Endothelial cell (in vitro differentiated cells): ENCODE results near the gene CCDC9B. TPM values are rescaled to one million over a fixed set of nuclear protein-coding genes. Genes with fewer than 3 reads are reported as not detected.

Experiments used
- DNase-seq: peaks from one replicate; pipeline ENCODE4 v3.0.0; 2021; ENCODE audit warnings: low spot score
- H3K27ac Mint-ChIP-seq: one replicate; pipeline ENCODE4 v1.8.0; 2021; ENCODE audit warnings: mixed read lengths, inconsistent platforms; ENCODE audit not compliant: unreplicated experiment
- H3K27me3 Mint-ChIP-seq: one replicate; pipeline ENCODE4 v1.8.0; 2021; ENCODE audit warnings: mild to moderate bottlenecking, moderate library complexity, mixed read lengths, inconsistent platforms; ENCODE audit not compliant: unreplicated experiment
- H3K36me3 Mint-ChIP-seq: one replicate; pipeline ENCODE4 v1.8.0; 2021; ENCODE audit warnings: mild to moderate bottlenecking, low read depth, mixed read lengths, inconsistent platforms; ENCODE audit not compliant: unreplicated experiment
- H3K4me1 Mint-ChIP-seq: one replicate; pipeline ENCODE4 v1.8.0; 2021; ENCODE audit warnings: mild to moderate bottlenecking, mixed read lengths, inconsistent platforms; ENCODE audit not compliant: unreplicated experiment
- H3K4me3 Mint-ChIP-seq: one replicate; pipeline ENCODE4 v1.8.0; 2021; ENCODE audit warnings: mild to moderate bottlenecking, mixed read lengths, inconsistent platforms; ENCODE audit not compliant: unreplicated experiment
- H3K9me3 Mint-ChIP-seq: one replicate; pipeline ENCODE4 v1.8.0; 2021; ENCODE audit warnings: mixed read lengths, inconsistent platforms; ENCODE audit not compliant: unreplicated experiment
- CTCF ChIP-seq: fragments of 200-600 bp; sonication (generic); IDR thresholded peaks from one replicate; pipeline ENCODE4 v1.5.0; 2021; ENCODE audit warnings: antibody characterized with exemption; ENCODE audit not compliant: unreplicated experiment
- total RNA-seq: library from RNA; stranded (reverse); fragmentation: NEBNext Ultra II Directional; extraction: Animal tissue kit (Norgen Biotek cat#: 25700); gene quantifications from one replicate; pipeline ENCODE4 v1.2.1, GENCODE V29; 2021; ENCODE audit not compliant: unreplicated experiment

Gene CCDC9B
- total RNA-seq, 1 donor from 2014 or later, result 0.92 TPM

DNA sequence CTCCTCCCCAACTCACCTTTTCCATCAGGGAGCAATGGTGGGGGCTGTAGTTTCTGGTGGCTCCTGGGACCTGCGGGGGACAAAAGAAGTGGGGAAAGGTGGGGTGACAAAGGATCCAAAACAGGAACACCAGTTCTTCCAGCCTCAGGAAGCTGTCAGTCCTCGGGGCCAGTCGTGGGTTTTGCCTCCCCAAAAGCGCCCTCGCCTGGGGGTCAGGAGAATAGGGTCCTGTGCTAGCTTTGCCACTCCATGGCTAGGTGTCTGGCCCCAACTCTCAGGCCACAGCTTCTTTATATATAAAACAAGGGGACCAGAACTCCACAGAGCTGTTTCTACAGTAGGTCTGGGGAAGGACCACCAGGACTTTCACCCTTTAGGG, 4.0 kb downstream of the CCDC9B start:
- Mint-ChIP-seq H3K4me3 (no peak overlapping the region), H3K27ac (no peak overlapping the region), H3K36me3 (no peaks in the 10 kb centered on the region), H3K9me3 (no peaks in the 10 kb centered on the region), H3K27me3 (peaks cover 10% of the 10 kb centered on the region), H3K4me1 (peaks cover 27% of the 10 kb centered on the region)
- peak; percentile 43 for DNase-seq
- no peak for TF ChIP-seq CTCF

- no peaks in the 10 kb centered on the region for H3K36me3 Mint-ChIP-seq
Observed at GRCh38 chr15:40335938-40336743, 4.6 kb downstream of the CCDC9B start.

DNA sequence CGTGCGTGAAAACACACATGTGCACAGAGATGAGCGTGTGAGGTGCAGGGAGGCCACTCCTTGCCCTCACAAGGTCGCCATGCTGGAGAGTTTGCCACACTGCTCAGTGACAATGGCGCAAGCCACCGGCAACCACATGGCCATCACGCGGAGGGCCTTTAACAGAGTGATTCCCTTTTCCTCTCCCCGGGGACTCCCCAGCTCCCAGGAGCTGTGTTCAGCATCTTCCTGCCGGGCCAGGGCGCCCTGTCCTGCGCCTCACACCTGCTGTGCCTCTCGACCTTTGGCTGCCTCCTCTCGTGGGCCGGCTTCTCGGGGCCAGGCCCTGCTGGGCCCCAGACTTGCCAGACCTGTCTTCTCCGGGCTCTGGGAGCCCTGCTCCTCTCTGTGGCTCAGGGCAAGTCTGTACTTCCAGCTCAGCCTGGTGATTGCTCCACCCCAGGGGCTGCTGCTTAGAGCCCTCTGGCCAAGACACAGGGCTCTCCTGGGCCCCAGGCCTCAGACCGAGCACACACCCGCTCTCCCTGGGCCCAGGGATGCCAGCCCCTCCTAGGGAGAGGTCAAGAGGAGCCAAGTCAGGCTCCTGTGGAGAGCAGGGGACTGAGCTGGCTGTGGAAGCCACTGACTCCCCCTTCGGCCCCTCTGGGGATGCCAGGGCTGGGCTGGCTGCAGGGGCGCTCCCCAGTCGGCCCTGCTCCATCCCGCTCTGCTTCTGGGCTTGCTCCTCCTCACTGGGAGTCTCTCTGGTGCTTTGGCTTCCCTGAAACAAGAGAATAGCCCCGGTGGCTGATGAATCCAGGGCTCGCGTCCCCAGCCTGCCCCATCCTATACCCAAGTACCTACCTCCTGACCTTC, 5.6 kb downstream of the CCDC9B start:
- no peak for DNase-seq

More at GRCh38 chr15:40335938-40336743, 4.6 kb downstream of the CCDC9B start:
- no peak for TF ChIP-seq CTCF
- Mint-ChIP-seq H3K9me3 (no peaks in the 10 kb centered on the region), H3K27me3 (peaks cover 10% of the 10 kb centered on the region), H3K27ac (no peak overlapping the region), H3K4me1 (peaks cover 27% of the 10 kb centered on the region), H3K4me3 (peak overlapping the region; percentile 7)
- no peak for DNase-seq

DNA sequence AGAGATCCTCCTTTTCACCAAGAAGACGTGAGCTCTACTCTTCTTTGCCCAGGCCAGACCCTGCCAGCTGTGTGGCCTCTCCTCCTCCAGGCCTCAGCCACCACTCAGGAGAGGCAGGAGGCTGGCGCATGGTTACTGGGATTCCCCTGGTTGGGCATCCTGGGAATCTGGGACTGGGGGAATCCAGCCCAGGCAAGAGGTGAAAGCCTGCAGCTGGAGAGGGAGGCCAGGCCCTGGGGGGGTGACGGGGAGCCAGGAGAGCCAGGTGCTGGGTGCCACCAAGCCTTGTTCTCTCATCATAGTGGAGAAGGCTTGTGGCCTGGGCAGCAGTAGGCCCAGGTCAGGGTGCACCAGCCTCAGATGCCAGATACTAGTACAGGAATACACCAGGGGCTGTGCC, 6.2 kb downstream of the CCDC9B start:
- Mint-ChIP-seq H3K4me1 (peaks cover 40% of the 10 kb centered on the region), H3K4me3 (peak overlapping the region; percentile 63), H3K36me3 (no peaks in the 10 kb centered on the region), H3K27ac (peak overlapping the region; percentile 92), H3K9me3 (no peaks in the 10 kb centered on the region), H3K27me3 (peaks cover 10% of the 10 kb centered on the region)
- no peak for DNase-seq
- TF ChIP-seq CTCF, result no peak

More for the DNA sequence above, 5.6 kb downstream of the CCDC9B start:
- Mint-ChIP-seq H3K4me3 (peak overlapping the region; percentile 7), H3K9me3 (no peaks in the 10 kb centered on the region), H3K27me3 (peaks cover 10% of the 10 kb centered on the region), H3K27ac (no peak overlapping the region), H3K36me3 (no peaks in the 10 kb centered on the region), H3K4me1 (peaks cover 36% of the 10 kb centered on the region)
- TF ChIP-seq CTCF, result no peak
